Measurements from ENCODE around the gene PCBP3.
"Not testable (repeated sequence)": the region's sequence is repeated elsewhere in the genome, so short reads cannot be mapped to it uniquely, and the experiment has no call there.

The PCBP3 gene

GRCh38 chr21:45975020-45975666 lies 331.6 kb downstream of the PCBP3 start:
- DNase-seq (ENCODE audit: low read depth): peak; percentile 69
- H3K4me3 ChIP-seq (ENCODE audit: control insufficient read depth, low read depth, low read length): peak overlapping the region; percentile 42
- TF ChIP-seq CTCF (conservative IDR thresholded peaks at IDR 0.05; ENCODE audit: control insufficient read depth, insufficient read depth, low read depth, low read length): no peak

- DNase-seq (ENCODE audit: low read depth); H3K4me3 ChIP-seq (ENCODE audit: control insufficient read depth, low read depth, low read length): not testable (repeated sequence)
Observed at GRCh38 chr21:45975667-45976409, 332.3 kb downstream of the PCBP3 start.

GRCh38 chr21:45976701-45977311 lies 333.3 kb downstream of the PCBP3 start:
- TF ChIP-seq CTCF (conservative IDR thresholded peaks at IDR 0.05; ENCODE audit: control insufficient read depth, insufficient read depth, low read depth, low read length): no peak
- DNase-seq (ENCODE audit: low read depth): no peak
- H3K4me3 ChIP-seq (ENCODE audit: control insufficient read depth, low read depth, low read length): no peak overlapping the region

- no peak for TF ChIP-seq CTCF (conservative IDR thresholded peaks at IDR 0.05; ENCODE audit: control insufficient read depth, insufficient read depth, low read depth, low read length)
- DNase-seq (ENCODE audit: low read depth): no peak
- H3K4me3 ChIP-seq (ENCODE audit: control insufficient read depth, low read depth, low read length): no peak overlapping the region
Observed at GRCh38 chr21:45977396-45977795, 333.9 kb downstream of the PCBP3 start.

- TF ChIP-seq CTCF (conservative IDR thresholded peaks at IDR 0.05; ENCODE audit: control insufficient read depth, insufficient read depth, low read depth, low read length): no peak
- H3K4me3 ChIP-seq (ENCODE audit: control insufficient read depth, low read depth, low read length): no peak overlapping the region
- peak; percentile 75 for DNase-seq (ENCODE audit: low read depth)
Observed at GRCh38 chr21:45979141-45979631, 335.7 kb downstream of the PCBP3 start.

- DNase-seq (ENCODE audit: low read depth): no peak
- no peak overlapping the region for H3K4me3 ChIP-seq (ENCODE audit: control insufficient read depth, low read depth, low read length)
- no peak for TF ChIP-seq CTCF (conservative IDR thresholded peaks at IDR 0.05; ENCODE audit: control insufficient read depth, insufficient read depth, low read depth, low read length)
Observed at GRCh38 chr21:45979651-45980050, 336.1 kb downstream of the PCBP3 start.

- no peak for TF ChIP-seq CTCF (conservative IDR thresholded peaks at IDR 0.05; ENCODE audit: control insufficient read depth, insufficient read depth, low read depth, low read length)
- no peak overlapping the region for H3K4me3 ChIP-seq (ENCODE audit: control insufficient read depth, low read depth, low read length)
- DNase-seq (ENCODE audit: low read depth): no peak
Observed at GRCh38 chr21:45980271-45980670, 336.7 kb downstream of the PCBP3 start.
